HL-60 (cell line): ENCODE measurements around the gene PLAU.
A peak's percentile ranks its signal among the peaks of the same experiment; 100 is the strongest.
"Not testable (repeated sequence)": the region's sequence is repeated elsewhere in the genome, so short reads cannot be mapped to it uniquely, and the experiment has no call there.

Experiments
- DNase-seq, 2 experiments: peaks; one replicate each; pipeline ENCODE4 v3.0.0-alpha.2; 2010 to 2020; ENCODE audit warnings: low read depth in 1 of 2, low spot score in 1 of 2
- H3K27ac ChIP-seq: fragments of 250-450 bp; sonication (Bioruptor Pico); replicated peaks from 2 replicates; pipeline ENCODE4 v1.5.1; 2020; ENCODE audit warnings: mild to moderate bottlenecking, moderate library complexity
- H3K27me3 ChIP-seq: fragments of 250-450 bp; sonication (Bioruptor Pico); 2 replicates; pipeline ENCODE4 v1.5.1; 2021; ENCODE audit warnings: mild to moderate bottlenecking, moderate library complexity; ENCODE audit not compliant: insufficient read depth, poor library complexity, severe bottlenecking
- H3K4me3 ChIP-seq: replicated peaks from 2 replicates; pipeline ENCODE4 v1.5.1; 2011; ENCODE audit warnings: mild to moderate bottlenecking, control low read depth, low read length; ENCODE audit not compliant: insufficient read depth
- CTCF ChIP-seq: IDR thresholded peaks from one replicate; pipeline ENCODE4 v1.5.1; 2011; ENCODE audit warnings: low read length, control low read depth, inconsistent platforms; ENCODE audit not compliant: insufficient read depth
- GABPA ChIP-seq: IDR thresholded peaks from 2 replicates; pipeline ENCODE4 v1.6.1; 2012; ENCODE audit warnings: low read depth
- POLR2AphosphoS5 ChIP-seq: IDR thresholded peaks from 2 replicates; pipeline ENCODE4 v1.6.1; 2012; ENCODE audit warnings: low read depth
- SPI1 ChIP-seq: IDR thresholded peaks from 2 replicates; pipeline ENCODE4 v1.6.1; 2012; ENCODE audit warnings: low read depth, mild to moderate bottlenecking, borderline replicate concordance
- TF ChIP-seq, protein P1 (sequence below): IDR thresholded peaks from 2 replicates; pipeline ENCODE4 v1.6.1; 2012; ENCODE audit warnings: low read depth; ENCODE audit not compliant: insufficient replicate concordance

The PLAU gene

DNA sequence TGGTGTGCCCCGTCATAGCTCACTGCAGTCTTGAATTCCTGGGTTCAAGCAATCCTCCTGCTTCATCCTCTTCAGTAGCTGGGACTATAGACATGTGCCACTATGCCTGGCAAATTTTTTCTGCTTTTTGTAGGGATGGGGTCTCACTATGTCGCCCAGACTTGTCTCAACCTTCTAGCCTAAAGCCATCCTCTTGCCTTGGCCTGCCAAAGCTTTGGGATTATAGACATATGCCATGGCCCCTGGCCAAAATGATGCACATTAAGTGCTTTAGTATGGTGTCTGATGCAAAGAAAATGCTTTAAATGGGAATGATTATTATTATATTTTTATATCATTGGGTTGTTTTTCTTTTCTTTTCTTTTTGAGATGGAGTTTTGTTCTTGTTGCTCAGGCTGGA, 53.8 kb downstream of the PLAU start:
- DNase-seq = no peak
- H3K27me3 ChIP-seq = no peaks in the 10 kb centered on the region
- no peak overlapping the region for H3K27ac ChIP-seq
- no peak overlapping the region for H3K4me3 ChIP-seq
- TF ChIP-seq POLR2AphosphoS5 = no peak
- no peak for TF ChIP-seq CTCF
- TF ChIP-seq, protein P1, sequence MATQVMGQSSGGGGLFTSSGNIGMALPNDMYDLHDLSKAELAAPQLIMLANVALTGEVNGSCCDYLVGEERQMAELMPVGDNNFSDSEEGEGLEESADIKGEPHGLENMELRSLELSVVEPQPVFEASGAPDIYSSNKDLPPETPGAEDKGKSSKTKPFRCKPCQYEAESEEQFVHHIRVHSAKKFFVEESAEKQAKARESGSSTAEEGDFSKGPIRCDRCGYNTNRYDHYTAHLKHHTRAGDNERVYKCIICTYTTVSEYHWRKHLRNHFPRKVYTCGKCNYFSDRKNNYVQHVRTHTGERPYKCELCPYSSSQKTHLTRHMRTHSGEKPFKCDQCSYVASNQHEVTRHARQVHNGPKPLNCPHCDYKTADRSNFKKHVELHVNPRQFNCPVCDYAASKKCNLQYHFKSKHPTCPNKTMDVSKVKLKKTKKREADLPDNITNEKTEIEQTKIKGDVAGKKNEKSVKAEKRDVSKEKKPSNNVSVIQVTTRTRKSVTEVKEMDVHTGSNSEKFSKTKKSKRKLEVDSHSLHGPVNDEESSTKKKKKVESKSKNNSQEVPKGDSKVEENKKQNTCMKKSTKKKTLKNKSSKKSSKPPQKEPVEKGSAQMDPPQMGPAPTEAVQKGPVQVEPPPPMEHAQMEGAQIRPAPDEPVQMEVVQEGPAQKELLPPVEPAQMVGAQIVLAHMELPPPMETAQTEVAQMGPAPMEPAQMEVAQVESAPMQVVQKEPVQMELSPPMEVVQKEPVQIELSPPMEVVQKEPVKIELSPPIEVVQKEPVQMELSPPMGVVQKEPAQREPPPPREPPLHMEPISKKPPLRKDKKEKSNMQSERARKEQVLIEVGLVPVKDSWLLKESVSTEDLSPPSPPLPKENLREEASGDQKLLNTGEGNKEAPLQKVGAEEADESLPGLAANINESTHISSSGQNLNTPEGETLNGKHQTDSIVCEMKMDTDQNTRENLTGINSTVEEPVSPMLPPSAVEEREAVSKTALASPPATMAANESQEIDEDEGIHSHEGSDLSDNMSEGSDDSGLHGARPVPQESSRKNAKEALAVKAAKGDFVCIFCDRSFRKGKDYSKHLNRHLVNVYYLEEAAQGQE = no peak
- TF ChIP-seq GABPA = no peak
- no peak for TF ChIP-seq SPI1

- H3K4me3 ChIP-seq, H3K27me3 ChIP-seq, DNase-seq, H3K27ac ChIP-seq: not testable (repeated sequence)
Measured at GRCh38 chr10:73965267-73965889, 54.4 kb downstream of the PLAU start.

DNA sequence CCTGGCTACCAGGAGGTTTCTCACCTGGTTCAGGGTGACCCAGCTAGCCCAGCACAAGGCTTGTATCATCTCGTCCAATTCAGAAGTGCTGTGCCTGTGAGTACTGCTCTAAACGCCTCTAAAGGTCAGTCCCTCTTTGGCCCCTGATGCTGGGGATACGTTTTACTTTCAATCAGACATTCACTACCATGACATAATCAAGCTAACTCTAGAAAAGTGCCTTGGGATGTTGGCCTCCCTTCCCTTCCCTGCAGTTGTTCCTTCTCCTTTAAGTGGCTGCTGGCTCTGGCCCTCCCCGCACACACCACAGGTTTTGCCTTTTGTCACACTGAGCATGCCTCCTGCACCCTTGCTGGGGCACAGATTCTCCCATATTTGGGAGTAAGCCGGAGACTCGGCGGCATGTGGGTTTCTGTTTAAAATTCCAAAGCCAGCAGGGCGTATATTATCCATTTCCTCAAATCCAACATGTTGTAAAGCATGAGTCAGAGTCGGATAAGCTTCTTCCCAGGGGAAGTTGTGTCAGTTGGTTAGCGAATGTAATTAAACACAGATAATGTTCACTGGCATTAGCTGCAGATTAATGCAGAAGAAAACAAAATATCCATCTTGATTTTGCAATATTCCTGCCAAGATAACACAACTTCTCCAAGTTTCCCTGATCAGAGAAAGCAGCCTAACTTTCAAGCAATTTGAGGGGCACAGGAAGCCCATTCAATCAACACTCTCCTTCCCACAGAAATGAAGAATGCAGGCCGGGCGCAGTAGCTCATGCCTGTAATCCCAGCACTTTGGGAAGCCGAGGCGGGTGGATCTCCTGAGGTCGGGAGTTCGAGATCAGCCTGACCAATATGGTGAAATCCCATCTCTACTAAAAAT, 55.2 kb downstream of the PLAU start:
- H3K27me3 ChIP-seq = no peaks in the 10 kb centered on the region
- DNase-seq = peak in 1 of 2 experiments; percentile 12
- H3K27ac ChIP-seq = no peak overlapping the region
- TF ChIP-seq POLR2AphosphoS5 = no peak
- TF ChIP-seq, protein P1 = no peak
- TF ChIP-seq SPI1 = no peak
- TF ChIP-seq CTCF = no peak
- no peak for TF ChIP-seq GABPA
- no peak overlapping the region for H3K4me3 ChIP-seq

- no peak for TF ChIP-seq SPI1
- no peak for TF ChIP-seq GABPA
- no peak for TF ChIP-seq POLR2AphosphoS5
- TF ChIP-seq, protein P1 = no peak
- no peak for TF ChIP-seq CTCF
- no peak overlapping the region for H3K27ac ChIP-seq
- no peaks in the 10 kb centered on the region for H3K27me3 ChIP-seq
- no peak for DNase-seq
- H3K4me3 ChIP-seq = no peak overlapping the region
Measured at GRCh38 chr10:73967022-73967429, 56.1 kb downstream of the PLAU start.
